Osteocyte (in vitro differentiated cells): ENCODE measurements around the gene BAIAP2. TPM values are rescaled to one million over a fixed set of nuclear protein-coding genes. Genes with fewer than 3 reads are reported as not detected.

Source experiments
- DNase-seq: peaks from one replicate; pipeline ENCODE4 v3.0.0; 2021; ENCODE audit warnings: mixed read lengths; ENCODE audit not compliant: unreplicated experiment; ENCODE audit errors: extremely low spot score
- H3K27ac Mint-ChIP-seq: one replicate; pipeline ENCODE4 v1.8.0; 2021; ENCODE audit warnings: mild to moderate bottlenecking, mixed read lengths; ENCODE audit not compliant: unreplicated experiment
- H3K27me3 Mint-ChIP-seq: one replicate; pipeline ENCODE4 v1.8.0; 2021; ENCODE audit warnings: mixed read lengths; ENCODE audit not compliant: unreplicated experiment
- H3K36me3 Mint-ChIP-seq: one replicate; pipeline ENCODE4 v1.8.0; 2021; ENCODE audit warnings: mixed read lengths; ENCODE audit not compliant: unreplicated experiment
- H3K4me1 Mint-ChIP-seq: one replicate; pipeline ENCODE4 v1.8.0; 2021; ENCODE audit warnings: mixed read lengths; ENCODE audit not compliant: unreplicated experiment
- H3K4me3 Mint-ChIP-seq: one replicate; pipeline ENCODE4 v1.8.0; 2021; ENCODE audit warnings: mild to moderate bottlenecking, moderate library complexity, mixed read lengths; ENCODE audit not compliant: unreplicated experiment
- H3K9me3 Mint-ChIP-seq: one replicate; pipeline ENCODE4 v1.8.0; 2021; ENCODE audit warnings: mixed read lengths; ENCODE audit not compliant: unreplicated experiment
- CTCF ChIP-seq: fragments of 200-600 bp; sonication (generic); IDR thresholded peaks from 2 replicates; pipeline ENCODE4 v1.5.0; 2021; ENCODE audit warnings: antibody characterized with exemption, mild to moderate bottlenecking, moderate library complexity
- total RNA-seq: library from RNA; stranded (reverse); gene quantifications from 2 replicates; pipeline ENCODE4 v1.2.1, GENCODE V29; 2021

The BAIAP2 gene
- total RNA-seq, 1 donor from 2014 or later, result 29.0 TPM

GRCh38 chr17:81090361-81091136, 55.6 kb downstream of the BAIAP2 start:
- H3K4me3 Mint-ChIP-seq, result no peak overlapping the region
- no peaks in the 10 kb centered on the region for H3K9me3 Mint-ChIP-seq
- peaks cover 6% of the 10 kb centered on the region for H3K36me3 Mint-ChIP-seq
- TF ChIP-seq CTCF, result no peak
- no peak overlapping the region for H3K27ac Mint-ChIP-seq
- H3K27me3 Mint-ChIP-seq, result no peaks in the 10 kb centered on the region
- DNase-seq, result no peak
- H3K4me1 Mint-ChIP-seq, result peaks cover 37% of the 10 kb centered on the region

- TF ChIP-seq CTCF, result no peak
- H3K36me3 Mint-ChIP-seq, result peaks cover 6% of the 10 kb centered on the region
- DNase-seq, result no peak
- no peak overlapping the region for H3K4me3 Mint-ChIP-seq
- no peaks in the 10 kb centered on the region for H3K27me3 Mint-ChIP-seq
- H3K9me3 Mint-ChIP-seq, result no peaks in the 10 kb centered on the region
- H3K27ac Mint-ChIP-seq, result no peak overlapping the region
- H3K4me1 Mint-ChIP-seq, result peaks cover 43% of the 10 kb centered on the region
These were observed 56.2 kb downstream of the BAIAP2 start for GRCh38 chr17:81091154-81091553.

GRCh38 chr17:81091774-81092517, 57.0 kb downstream of the BAIAP2 start:
- Mint-ChIP-seq H3K36me3 (peaks cover 2% of the 10 kb centered on the region), H3K27ac (peak overlapping the region; percentile 64), H3K4me3 (no peak overlapping the region), H3K9me3 (no peaks in the 10 kb centered on the region), H3K4me1 (peaks cover 50% of the 10 kb centered on the region), H3K27me3 (no peaks in the 10 kb centered on the region)
- TF ChIP-seq CTCF, result no peak
- DNase-seq, result no peak

GRCh38 chr17:81092518-81093095, 57.7 kb downstream of the BAIAP2 start:
- Mint-ChIP-seq H3K27me3 (no peaks in the 10 kb centered on the region), H3K4me1 (peaks cover 54% of the 10 kb centered on the region), H3K9me3 (no peaks in the 10 kb centered on the region), H3K4me3 (no peak overlapping the region), H3K36me3 (peaks cover 1% of the 10 kb centered on the region), H3K27ac (peak overlapping the region; percentile 64)
- TF ChIP-seq CTCF, result no peak
- DNase-seq, result no peak
